ENCODE data around the gene HAUS7.

HAUS7 gene

GRCh38 chrX:153481043-153481442 is 10.7 kb upstream of the HAUS7 start:
- no peak overlapping the region for H3K27ac ChIP-seq
- no peaks in the 10 kb centered on the region for H3K9me3 ChIP-seq (ENCODE audit: severe bottlenecking)
- TF ChIP-seq, protein P1, sequence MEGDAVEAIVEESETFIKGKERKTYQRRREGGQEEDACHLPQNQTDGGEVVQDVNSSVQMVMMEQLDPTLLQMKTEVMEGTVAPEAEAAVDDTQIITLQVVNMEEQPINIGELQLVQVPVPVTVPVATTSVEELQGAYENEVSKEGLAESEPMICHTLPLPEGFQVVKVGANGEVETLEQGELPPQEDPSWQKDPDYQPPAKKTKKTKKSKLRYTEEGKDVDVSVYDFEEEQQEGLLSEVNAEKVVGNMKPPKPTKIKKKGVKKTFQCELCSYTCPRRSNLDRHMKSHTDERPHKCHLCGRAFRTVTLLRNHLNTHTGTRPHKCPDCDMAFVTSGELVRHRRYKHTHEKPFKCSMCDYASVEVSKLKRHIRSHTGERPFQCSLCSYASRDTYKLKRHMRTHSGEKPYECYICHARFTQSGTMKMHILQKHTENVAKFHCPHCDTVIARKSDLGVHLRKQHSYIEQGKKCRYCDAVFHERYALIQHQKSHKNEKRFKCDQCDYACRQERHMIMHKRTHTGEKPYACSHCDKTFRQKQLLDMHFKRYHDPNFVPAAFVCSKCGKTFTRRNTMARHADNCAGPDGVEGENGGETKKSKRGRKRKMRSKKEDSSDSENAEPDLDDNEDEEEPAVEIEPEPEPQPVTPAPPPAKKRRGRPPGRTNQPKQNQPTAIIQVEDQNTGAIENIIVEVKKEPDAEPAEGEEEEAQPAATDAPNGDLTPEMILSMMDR (IDR thresholded peaks at IDR 0.05; ENCODE audit: low read depth, low read length) = no peak
- H3K36me3 ChIP-seq = no peaks in the 10 kb centered on the region
- peaks cover 23% of the 10 kb centered on the region for H3K27me3 ChIP-seq (ENCODE audit: insufficient read depth, low read depth, severe bottlenecking)
- H3K4me3 ChIP-seq (ENCODE audit: low read depth, low read length) = no peak overlapping the region
- no peak for DNase-seq

DNA sequence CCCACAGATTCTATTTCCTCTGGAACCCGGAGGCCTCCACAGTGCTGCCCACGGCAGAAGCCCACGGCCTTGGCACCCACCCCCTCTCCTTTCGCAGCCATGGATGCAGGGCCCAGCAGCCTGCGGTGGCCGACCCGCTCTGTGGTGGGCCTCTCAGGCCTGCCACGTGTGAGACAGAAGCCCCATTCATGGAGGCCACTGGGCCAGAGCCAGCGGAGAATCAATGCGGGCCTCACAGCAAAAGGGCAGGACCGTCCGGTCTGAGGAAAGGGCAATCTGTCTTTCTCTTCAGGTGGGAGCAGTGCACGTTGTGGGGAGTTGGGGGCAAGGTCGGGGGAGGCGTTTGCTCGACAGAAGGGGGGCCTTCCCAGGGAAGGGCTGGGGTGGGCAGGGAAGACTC is 8.4 kb upstream of the HAUS7 start:
- no peak for DNase-seq
- no peak overlapping the region; the same call in 1 of the 2 replicates for H3K27ac ChIP-seq
- no peak overlapping the region for H3K4me3 ChIP-seq (ENCODE audit: low read depth, low read length)
- no peaks in the 10 kb centered on the region for H3K36me3 ChIP-seq
- TF ChIP-seq, protein P1 (IDR thresholded peaks at IDR 0.05; ENCODE audit: low read depth, low read length) = no peak
- H3K9me3 ChIP-seq (ENCODE audit: severe bottlenecking) = no peaks in the 10 kb centered on the region
- peaks cover 25% of the 10 kb centered on the region for H3K27me3 ChIP-seq (ENCODE audit: insufficient read depth, low read depth, severe bottlenecking)

DNA sequence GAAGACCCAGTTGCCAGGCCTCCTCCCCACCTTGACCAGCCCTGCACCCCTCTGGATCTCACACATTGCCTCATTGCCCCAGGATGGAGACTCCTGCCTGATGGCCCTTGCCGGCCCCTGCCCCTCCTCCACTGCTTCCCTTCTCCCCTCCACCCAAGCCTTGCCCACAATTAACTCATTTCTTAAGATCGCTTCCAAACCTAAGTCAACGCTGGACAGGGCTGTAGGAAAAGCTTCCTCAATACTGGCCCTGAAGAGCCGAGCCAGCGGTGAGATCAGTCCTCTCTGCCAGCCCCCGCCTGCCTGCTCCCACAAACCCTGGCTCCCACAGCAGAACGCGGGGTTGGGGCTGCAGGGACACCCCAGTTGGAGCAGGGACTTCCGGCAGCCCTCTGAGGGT is 7.5 kb upstream of the HAUS7 start:
- Histone ChIP-seq H3K27ac (peak overlapping the region; percentile 97), H3K27me3 (ENCODE audit: insufficient read depth, low read depth, severe bottlenecking) (peaks cover 24% of the 10 kb centered on the region), H3K36me3 (no peaks in the 10 kb centered on the region), H3K4me3 (ENCODE audit: low read depth, low read length) (no peak overlapping the region), H3K9me3 (ENCODE audit: severe bottlenecking) (no peaks in the 10 kb centered on the region)
- TF ChIP-seq, protein P1 (IDR thresholded peaks at IDR 0.05; ENCODE audit: low read depth, low read length) = no peak
- no peak for DNase-seq

DNA sequence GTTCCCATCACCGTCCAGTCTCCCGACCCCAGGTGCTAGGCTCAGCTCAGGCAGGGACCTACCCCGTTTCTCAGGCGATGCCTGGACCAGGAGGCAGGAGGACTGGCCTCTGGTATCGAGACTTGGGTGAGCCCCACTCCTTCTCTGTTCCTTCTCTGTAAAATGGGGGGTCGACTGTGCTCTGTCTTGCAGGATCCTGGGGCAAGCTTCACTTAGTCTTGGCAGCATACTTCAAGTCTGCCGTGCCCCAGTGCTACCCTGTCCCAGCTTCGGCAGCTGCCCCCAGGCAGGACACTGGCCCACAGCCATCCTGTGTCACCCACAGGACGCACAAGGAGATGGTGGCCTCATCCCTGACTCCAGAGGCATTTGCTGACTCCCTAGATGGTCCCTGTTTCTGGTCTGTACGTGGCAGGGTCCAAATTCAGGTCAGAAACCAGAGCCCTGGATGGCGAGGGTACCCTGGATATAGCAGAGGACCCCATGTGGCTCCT is 7.0 kb upstream of the HAUS7 start:
- Histone ChIP-seq H3K27me3 (ENCODE audit: insufficient read depth, low read depth, severe bottlenecking) (peaks cover 24% of the 10 kb centered on the region), H3K36me3 (no peaks in the 10 kb centered on the region), H3K4me3 (ENCODE audit: low read depth, low read length) (no peak overlapping the region), H3K27ac (peak overlapping the region; percentile 97), H3K9me3 (ENCODE audit: severe bottlenecking) (no peaks in the 10 kb centered on the region)
- TF ChIP-seq, protein P1 (IDR thresholded peaks at IDR 0.05; ENCODE audit: low read depth, low read length) = no peak
- no peak for DNase-seq

GRCh38 chrX:153476666-153477363 is 6.4 kb upstream of the HAUS7 start:
- peaks cover 24% of the 10 kb centered on the region for H3K27me3 ChIP-seq (ENCODE audit: insufficient read depth, low read depth, severe bottlenecking)
- no peaks in the 10 kb centered on the region for H3K9me3 ChIP-seq (ENCODE audit: severe bottlenecking)
- H3K4me3 ChIP-seq (ENCODE audit: low read depth, low read length) = no peak overlapping the region; the same call in 1 of the 2 replicates
- H3K27ac ChIP-seq = peak overlapping the region; percentile 97
- peak; percentile 87 for DNase-seq
- H3K36me3 ChIP-seq = no peaks in the 10 kb centered on the region
- TF ChIP-seq, protein P1 (IDR thresholded peaks at IDR 0.05; ENCODE audit: low read depth, low read length) = no peak
